Measurements from ENCODE around the gene HDLBP.

HDLBP gene

DNA sequence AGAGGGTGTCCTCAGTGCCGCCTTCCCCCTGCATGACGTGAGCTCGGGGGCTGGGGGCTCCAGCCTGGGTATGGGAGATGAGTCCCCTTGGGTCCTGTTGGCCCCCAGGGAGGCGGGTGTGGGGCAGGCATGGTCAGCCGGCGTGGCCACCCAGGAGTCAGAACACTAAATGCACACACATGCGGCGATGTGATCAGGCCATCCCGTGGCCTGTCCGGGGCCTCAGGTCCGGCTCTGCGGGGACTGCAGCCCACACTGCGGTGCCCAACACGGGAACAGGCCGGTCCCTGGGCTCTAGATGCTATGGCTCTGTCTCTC is 113.2 kb downstream of the HDLBP start:
- Histone ChIP-seq H2AFZ (ENCODE audit: low read length) (no peak overlapping the region), H3K36me3 (replicated peaks in 1 of 2; ENCODE audit: control insufficient read depth in 2 of 2, insufficient read depth in 2 of 2, low read length in 2 of 2) (no peaks in the 10 kb centered on the region), H3K9ac (ENCODE audit: low read depth, low read length, poor library complexity) (no peak overlapping the region), H2AK5ac (ENCODE audit: low read depth, low read length) (peak overlapping the region; percentile 25), H4K91ac (ENCODE audit: low read depth, low read length, poor library complexity) (no peak overlapping the region), H3K23ac (ENCODE audit: low read depth, low read length, poor library complexity) (no peak overlapping the region), H3K9me3 (replicated peaks in 1 of 2; ENCODE audit: control insufficient read depth in 2 of 2, insufficient read depth in 1 of 2, low read depth in 1 of 2, low read length in 2 of 2) (no peaks in the 10 kb centered on the region), H2BK15ac (ENCODE audit: low read length) (peak overlapping the region; percentile 75), H4K8ac (ENCODE audit: low read depth, low read length) (no peak overlapping the region), H3K4me3 (ENCODE audit: low read length in 2 of 2) (no peak overlapping the region), H3K4me1 (ENCODE audit: control insufficient read depth in 2 of 2, insufficient read depth in 1 of 2, low read depth in 1 of 2, low read length in 2 of 2) (peaks cover 0 to 2% of the 10 kb centered on the region in 2 donors), H3K27ac (replicated peaks; ENCODE audit: low read length) (no peak overlapping the region), H3K27me3 (ENCODE audit: control insufficient read depth in 3 of 3, insufficient read depth in 3 of 3, low read depth in 1 of 3, low read length in 3 of 3) (peaks cover 0 to 17% (median 0%) of the 10 kb centered on the region in 3 experiments), H2BK120ac (ENCODE audit: low read depth, low read length) (no peak overlapping the region), H3K79me1 (ENCODE audit: low read depth, low read length) (peaks cover 2% of the 10 kb centered on the region), H3K4ac (ENCODE audit: low read length) (no peak overlapping the region), H3K4me2 (ENCODE audit: insufficient read depth, low read length, poor library complexity, severe bottlenecking) (no peak overlapping the region), H2BK5ac (ENCODE audit: low read length) (no peak overlapping the region), H3K18ac (ENCODE audit: low read length) (no peak overlapping the region), H3K14ac (ENCODE audit: low read length) (peak overlapping the region; percentile 75), H2BK12ac (ENCODE audit: low read length) (no peak overlapping the region)
- DNase-seq (ENCODE audit: low spot score): no peak
- no CpG with 5 or more reads among the region's 15 CpGs for WGBS, 2 donors (ENCODE audit: extremely low coverage in 2 of 2, insufficient read length in 2 of 2, insufficient replicate concordance in 1 of 2)

DNA sequence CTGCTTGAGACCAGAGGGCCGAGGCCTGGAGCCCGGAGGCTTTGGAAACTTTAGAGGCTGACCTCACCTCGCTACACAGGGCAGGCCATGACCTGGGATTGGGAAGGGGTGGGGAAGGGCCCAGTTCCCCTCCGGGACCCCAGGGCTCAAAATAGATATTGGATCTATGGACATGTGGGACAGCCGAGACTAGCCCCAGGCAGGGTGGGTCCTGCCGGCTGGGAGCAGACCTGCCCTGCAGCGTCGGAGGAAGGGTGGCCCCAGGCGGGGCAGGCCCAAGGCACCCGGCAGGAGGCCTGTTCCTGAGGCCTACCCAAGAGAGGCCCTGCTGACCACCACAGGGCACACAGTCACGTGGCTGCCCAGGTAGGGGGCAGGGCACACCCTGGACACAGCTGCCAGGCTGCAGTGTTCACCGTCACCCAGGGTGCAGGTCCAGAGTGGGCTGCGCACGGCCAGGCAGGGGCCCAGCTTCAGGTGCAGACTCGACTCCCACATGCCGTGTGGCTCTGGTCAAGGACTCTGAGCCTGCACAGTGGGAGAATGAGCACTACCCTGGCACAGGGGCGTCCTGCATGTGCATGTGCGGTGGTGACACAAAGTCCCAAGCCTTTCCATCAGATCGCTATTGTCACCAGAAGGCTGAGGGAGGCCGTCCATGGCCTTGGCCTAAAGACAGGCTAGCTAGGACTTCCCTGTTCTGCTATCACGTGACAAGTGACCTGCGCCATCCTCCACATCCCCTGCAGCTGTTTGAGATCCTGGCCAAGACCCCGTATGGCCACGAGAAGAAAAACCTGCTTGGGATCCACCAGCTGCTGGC is 113.8 kb downstream of the HDLBP start:
- Histone ChIP-seq H2BK15ac (ENCODE audit: low read length) (no peak overlapping the region), H4K91ac (ENCODE audit: low read depth, low read length, poor library complexity) (no peak overlapping the region)
- no CpG with 5 or more reads among the region's 24 CpGs for WGBS, 2 donors (ENCODE audit: extremely low coverage in 2 of 2, insufficient read length in 2 of 2, insufficient replicate concordance in 1 of 2)

DNA sequence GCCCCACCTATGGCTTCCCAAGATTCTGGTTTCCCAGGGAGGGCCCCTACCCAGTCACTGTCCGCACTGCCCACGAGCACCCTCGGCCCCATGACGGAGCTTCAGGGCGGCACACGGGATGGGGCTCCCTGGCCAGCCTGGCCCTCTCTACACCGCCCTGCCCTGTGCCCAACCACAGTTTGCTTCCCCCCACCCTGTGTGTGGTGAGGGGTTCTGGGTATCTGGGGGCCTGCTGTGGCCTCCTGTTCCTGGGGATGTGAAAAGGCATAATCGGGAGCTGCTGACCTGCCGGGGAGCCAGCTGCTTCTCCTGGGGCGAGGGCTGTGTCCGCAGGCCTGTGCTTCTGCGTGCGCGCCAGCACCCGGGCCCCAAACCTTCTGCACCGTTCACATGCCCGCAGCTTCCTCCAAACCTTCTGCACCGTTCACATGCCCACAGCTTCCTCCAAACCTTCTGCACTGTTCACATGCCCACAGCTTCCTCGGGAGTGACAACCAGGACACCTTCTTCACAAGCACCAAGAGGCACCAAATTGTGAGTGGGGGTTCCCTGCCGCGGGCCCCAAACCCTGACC is 114.6 kb downstream of the HDLBP start:
- Histone ChIP-seq H2BK15ac (ENCODE audit: low read length) (no peak overlapping the region), H2BK120ac (ENCODE audit: low read depth, low read length) (no peak overlapping the region), H4K8ac (ENCODE audit: low read depth, low read length) (no peak overlapping the region), H3K36me3 (replicated peaks in 1 of 2; ENCODE audit: control insufficient read depth in 2 of 2, insufficient read depth in 2 of 2, low read length in 2 of 2) (no peaks in the 10 kb centered on the region), H3K27me3 (ENCODE audit: control insufficient read depth in 3 of 3, insufficient read depth in 3 of 3, low read depth in 1 of 3, low read length in 3 of 3) (peaks cover 0 to 27% (median 0%) of the 10 kb centered on the region in 3 experiments), H3K4ac (ENCODE audit: low read length) (no peak overlapping the region), H3K4me1 (ENCODE audit: control insufficient read depth in 2 of 2, insufficient read depth in 1 of 2, low read depth in 1 of 2, low read length in 2 of 2) (peaks cover 0 to 2% of the 10 kb centered on the region in 2 donors), H3K9me3 (replicated peaks in 1 of 2; ENCODE audit: control insufficient read depth in 2 of 2, insufficient read depth in 1 of 2, low read depth in 1 of 2, low read length in 2 of 2) (no peaks in the 10 kb centered on the region), H2AK5ac (ENCODE audit: low read depth, low read length) (no peak overlapping the region), H3K79me1 (ENCODE audit: low read depth, low read length) (peaks cover 2% of the 10 kb centered on the region), H3K14ac (ENCODE audit: low read length) (peak overlapping the region; percentile 75), H3K9ac (ENCODE audit: low read depth, low read length, poor library complexity) (no peak overlapping the region), H2AFZ (ENCODE audit: low read length) (no peak overlapping the region), H2BK5ac (ENCODE audit: low read length) (peak overlapping the region; percentile 60), H2BK12ac (ENCODE audit: low read length) (no peak overlapping the region), H3K23ac (ENCODE audit: low read depth, low read length, poor library complexity) (no peak overlapping the region), H3K27ac (replicated peaks; ENCODE audit: low read length) (no peak overlapping the region), H3K4me3 (ENCODE audit: low read length in 2 of 2) (no peak overlapping the region), H3K4me2 (ENCODE audit: insufficient read depth, low read length, poor library complexity, severe bottlenecking) (no peak overlapping the region), H3K18ac (ENCODE audit: low read length) (peak overlapping the region; percentile 38), H4K91ac (ENCODE audit: low read depth, low read length, poor library complexity) (no peak overlapping the region)
- no peak for DNase-seq (ENCODE audit: low spot score)
- no CpG with 5 or more reads among the region's 21 CpGs for WGBS, 2 donors (ENCODE audit: extremely low coverage in 2 of 2, insufficient read length in 2 of 2, insufficient replicate concordance in 1 of 2)

More for the DNA sequence above, 113.8 kb downstream of the HDLBP start:
- H3K79me1 ChIP-seq (ENCODE audit: low read depth, low read length): peaks cover 2% of the 10 kb centered on the region
- no peak overlapping the region for H2AFZ ChIP-seq (ENCODE audit: low read length)
- H3K4me3 ChIP-seq (ENCODE audit: low read length in 2 of 2): no peak overlapping the region
- no peaks in the 10 kb centered on the region for H3K36me3 ChIP-seq (replicated peaks in 1 of 2; ENCODE audit: control insufficient read depth in 2 of 2, insufficient read depth in 2 of 2, low read length in 2 of 2)
- H2BK5ac ChIP-seq (ENCODE audit: low read length): no peak overlapping the region
- H3K9me3 ChIP-seq (replicated peaks in 1 of 2; ENCODE audit: control insufficient read depth in 2 of 2, insufficient read depth in 1 of 2, low read depth in 1 of 2, low read length in 2 of 2): no peaks in the 10 kb centered on the region
- no peak overlapping the region for H3K27ac ChIP-seq (replicated peaks; ENCODE audit: low read length)
- H3K4me2 ChIP-seq (ENCODE audit: insufficient read depth, low read length, poor library complexity, severe bottlenecking): no peak overlapping the region
- H3K27me3 ChIP-seq (ENCODE audit: control insufficient read depth in 3 of 3, insufficient read depth in 3 of 3, low read depth in 1 of 3, low read length in 3 of 3): peaks cover 0 to 20% (median 0%) of the 10 kb centered on the region in 3 experiments
- peak overlapping the region; percentile 75 for H3K14ac ChIP-seq (ENCODE audit: low read length)
- H2BK12ac ChIP-seq (ENCODE audit: low read length): no peak overlapping the region
- no peak overlapping the region for H2BK120ac ChIP-seq (ENCODE audit: low read depth, low read length)
- no peak overlapping the region for H3K18ac ChIP-seq (ENCODE audit: low read length)
- H3K4ac ChIP-seq (ENCODE audit: low read length): no peak overlapping the region
- H2AK5ac ChIP-seq (ENCODE audit: low read depth, low read length): peak overlapping the region; percentile 25
- peaks cover 0 to 2% of the 10 kb centered on the region in 2 donors for H3K4me1 ChIP-seq (ENCODE audit: control insufficient read depth in 2 of 2, insufficient read depth in 1 of 2, low read depth in 1 of 2, low read length in 2 of 2)
- no peak for DNase-seq (ENCODE audit: low spot score)
- no peak overlapping the region for H3K23ac ChIP-seq (ENCODE audit: low read depth, low read length, poor library complexity)
- H4K8ac ChIP-seq (ENCODE audit: low read depth, low read length): no peak overlapping the region
- H3K9ac ChIP-seq (ENCODE audit: low read depth, low read length, poor library complexity): peak overlapping the region; percentile 38
